GM12874 (cell line): ENCODE data around the gene SEPHS2.

Experiments
- TF ChIP-seq, protein P1 (sequence below): IDR thresholded peaks from 2 replicates; pipeline ENCODE4 v1.5.1; 2011; ENCODE audit warnings: low read depth, mild to moderate bottlenecking, control low read depth, low read length, moderate library complexity; ENCODE audit not compliant: insufficient read depth

SEPHS2 gene, protein sequence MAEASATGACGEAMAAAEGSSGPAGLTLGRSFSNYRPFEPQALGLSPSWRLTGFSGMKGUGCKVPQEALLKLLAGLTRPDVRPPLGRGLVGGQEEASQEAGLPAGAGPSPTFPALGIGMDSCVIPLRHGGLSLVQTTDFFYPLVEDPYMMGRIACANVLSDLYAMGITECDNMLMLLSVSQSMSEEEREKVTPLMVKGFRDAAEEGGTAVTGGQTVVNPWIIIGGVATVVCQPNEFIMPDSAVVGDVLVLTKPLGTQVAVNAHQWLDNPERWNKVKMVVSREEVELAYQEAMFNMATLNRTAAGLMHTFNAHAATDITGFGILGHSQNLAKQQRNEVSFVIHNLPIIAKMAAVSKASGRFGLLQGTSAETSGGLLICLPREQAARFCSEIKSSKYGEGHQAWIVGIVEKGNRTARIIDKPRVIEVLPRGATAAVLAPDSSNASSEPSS

DNA sequence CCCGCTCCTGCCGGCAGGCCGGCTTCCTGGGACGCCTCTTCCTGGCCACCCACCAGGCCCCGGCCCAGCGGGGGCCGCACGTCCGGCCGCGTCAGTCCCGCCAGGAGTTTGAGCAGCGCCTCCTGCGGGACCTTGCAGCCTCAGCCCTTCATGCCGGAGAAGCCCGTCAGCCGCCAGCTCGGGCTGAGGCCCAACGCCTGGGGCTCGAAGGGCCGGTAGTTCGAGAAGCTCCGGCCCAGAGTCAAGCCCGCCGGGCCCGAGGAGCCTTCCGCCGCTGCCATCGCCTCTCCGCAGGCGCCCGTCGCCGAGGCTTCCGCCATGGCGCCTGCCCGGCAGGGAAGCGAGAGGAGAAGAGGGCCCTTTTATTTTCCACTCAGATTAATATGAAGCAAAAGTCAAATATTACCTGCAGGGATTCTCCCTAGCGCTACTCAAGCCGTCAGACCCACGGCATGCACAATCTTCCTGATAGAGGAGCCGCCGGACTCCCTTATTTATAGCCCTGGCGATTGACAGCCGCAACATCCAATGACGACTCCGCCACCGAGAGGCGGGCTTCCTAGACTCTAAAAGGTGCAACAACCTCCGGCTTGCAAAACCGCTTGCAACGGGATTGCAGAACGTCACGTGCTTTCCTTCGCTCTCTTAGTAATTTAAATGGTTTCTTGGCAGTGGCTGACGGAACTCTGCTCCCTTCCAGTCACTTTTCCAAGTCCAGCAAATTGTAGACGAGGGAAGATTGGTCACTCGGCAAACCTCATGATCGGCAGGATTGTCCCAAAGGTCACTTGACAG lies at the start of gene SEPHS2:
Gene SEPHS2 (minus strand): TSS at position 467 of the 795 bp plus-strand sequence. CDS start 147 bp downstream, at position 320.
- TF ChIP-seq, protein P1, sequence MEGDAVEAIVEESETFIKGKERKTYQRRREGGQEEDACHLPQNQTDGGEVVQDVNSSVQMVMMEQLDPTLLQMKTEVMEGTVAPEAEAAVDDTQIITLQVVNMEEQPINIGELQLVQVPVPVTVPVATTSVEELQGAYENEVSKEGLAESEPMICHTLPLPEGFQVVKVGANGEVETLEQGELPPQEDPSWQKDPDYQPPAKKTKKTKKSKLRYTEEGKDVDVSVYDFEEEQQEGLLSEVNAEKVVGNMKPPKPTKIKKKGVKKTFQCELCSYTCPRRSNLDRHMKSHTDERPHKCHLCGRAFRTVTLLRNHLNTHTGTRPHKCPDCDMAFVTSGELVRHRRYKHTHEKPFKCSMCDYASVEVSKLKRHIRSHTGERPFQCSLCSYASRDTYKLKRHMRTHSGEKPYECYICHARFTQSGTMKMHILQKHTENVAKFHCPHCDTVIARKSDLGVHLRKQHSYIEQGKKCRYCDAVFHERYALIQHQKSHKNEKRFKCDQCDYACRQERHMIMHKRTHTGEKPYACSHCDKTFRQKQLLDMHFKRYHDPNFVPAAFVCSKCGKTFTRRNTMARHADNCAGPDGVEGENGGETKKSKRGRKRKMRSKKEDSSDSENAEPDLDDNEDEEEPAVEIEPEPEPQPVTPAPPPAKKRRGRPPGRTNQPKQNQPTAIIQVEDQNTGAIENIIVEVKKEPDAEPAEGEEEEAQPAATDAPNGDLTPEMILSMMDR: peak; percentile 50

DNA sequence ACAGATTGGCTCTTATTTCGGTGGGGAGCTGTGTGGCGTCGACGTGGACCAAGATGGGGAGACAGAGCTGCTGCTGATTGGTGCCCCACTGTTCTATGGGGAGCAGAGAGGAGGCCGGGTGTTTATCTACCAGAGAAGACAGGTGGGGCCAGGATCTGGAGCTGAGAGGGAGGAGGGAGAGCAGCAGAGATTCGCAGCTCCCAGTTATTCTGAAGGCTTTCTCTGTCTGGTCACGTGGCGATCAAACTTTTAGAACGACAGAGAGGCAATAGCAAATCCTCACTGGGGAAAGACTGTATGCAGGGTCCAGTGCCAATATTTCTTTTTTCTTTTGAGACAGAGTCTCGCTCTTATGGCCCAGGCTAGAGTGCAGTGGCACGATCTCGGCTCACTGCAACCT lies 49.0 kb upstream of the SEPHS2 start:
- TF ChIP-seq, protein P1: no peak

DNA sequence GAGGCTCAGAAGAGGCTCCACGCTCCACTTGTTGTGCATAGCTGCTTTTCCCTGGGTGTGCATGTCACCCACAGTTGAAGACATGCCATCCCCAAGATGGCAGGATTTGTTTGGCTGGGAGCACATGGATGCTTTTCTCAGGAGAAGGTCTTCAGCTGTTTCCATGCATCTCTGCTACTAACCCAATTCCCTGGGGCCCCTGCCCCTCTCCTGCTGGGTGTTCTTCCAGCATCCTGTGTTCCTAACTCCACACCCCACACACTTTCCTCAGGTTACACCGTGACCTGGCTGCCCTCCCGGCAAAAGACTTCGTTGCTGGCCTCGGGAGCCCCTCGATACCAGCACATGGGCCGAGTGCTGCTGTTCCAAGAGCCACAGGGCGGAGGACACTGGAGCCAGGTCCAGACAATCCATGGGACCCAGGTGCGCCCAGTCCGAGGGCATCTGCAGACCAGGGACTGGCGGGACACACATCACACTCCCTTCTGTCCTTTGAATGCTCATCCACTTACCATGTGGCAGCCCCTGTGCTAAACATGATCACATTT lies 48.3 kb upstream of the SEPHS2 start:
- TF ChIP-seq, protein P1: no peak

DNA sequence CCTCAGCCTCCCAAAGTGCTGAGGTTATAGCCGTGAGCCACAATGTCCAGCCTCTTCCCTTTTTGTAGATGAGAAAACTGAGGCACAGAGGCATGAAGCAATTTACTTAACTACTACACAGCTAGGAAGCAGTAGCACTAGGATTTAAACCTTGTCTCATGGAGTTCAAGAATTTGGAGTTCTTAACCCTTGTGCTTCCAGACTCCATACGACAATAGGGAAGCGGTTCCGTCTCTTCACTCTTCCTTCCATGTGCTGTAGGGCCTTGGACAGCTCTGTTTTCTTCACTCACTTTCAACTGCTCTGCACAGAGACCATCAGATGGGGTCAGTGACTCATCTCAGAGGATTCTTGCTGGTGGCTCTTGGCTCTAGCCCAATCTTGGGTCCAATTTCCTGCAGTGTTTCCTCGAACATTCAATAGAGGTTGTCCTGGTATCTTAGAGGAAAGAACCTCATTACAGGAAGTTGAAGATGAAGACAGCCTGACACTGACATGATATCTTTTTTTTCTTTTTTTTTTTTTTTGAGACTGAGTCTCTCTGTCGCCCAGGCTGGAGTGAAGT lies 46.2 kb upstream of the SEPHS2 start:
- TF ChIP-seq, protein P1: no peak

DNA sequence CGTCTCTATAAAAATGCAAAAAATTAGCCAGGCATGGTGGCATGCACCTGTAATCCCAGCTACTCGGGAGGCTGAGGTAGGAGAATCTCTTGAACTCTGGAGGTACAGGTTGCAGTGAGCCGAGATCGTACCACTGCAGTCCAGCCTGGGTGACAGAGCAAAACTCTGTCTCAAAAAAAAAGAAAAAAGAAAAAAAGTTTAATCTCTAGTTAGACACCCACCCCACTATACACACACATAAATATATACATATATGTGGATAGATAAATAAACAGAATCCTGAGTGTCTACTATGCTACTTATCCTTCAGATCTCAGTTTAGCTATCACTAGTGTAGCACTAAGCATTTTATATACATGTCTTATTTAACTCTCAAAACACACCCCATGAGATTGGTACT lies 45.6 kb upstream of the SEPHS2 start:
- TF ChIP-seq, protein P1: no peak

DNA sequence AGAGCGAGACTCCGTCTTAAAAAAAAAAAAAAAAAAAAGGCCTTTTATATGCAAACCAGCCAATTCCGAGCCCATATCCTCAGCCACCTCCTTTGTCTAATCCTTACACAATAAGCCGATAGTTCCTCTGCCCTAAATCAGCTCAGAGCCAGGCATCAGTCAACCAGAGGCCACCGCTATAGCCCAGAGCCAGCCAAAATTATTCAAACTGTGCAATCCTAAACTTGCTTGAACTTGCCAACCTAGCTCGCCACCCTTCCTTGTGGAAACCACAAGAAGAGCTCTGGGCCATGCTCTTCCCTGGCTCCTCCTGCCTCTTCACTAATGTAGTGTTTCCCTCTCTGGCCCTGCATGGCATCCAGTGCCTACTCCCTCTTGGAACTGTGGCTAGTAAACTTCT lies 44.5 kb upstream of the SEPHS2 start:
- TF ChIP-seq, protein P1: no peak
